Activated CD8-positive, alpha-beta T cell treated with anti-CD3 and anti-CD28 coated beads for 36 hours (primary cell): ENCODE data around the gene MINDY2. TPM values are rescaled to one million over a fixed set of nuclear protein-coding genes. Genes with fewer than 3 reads are reported as not detected.

Experiments used
- ATAC-seq: fragments of 200-7000 bp; cut with Tn5 transposase; one replicate; pipeline ENCODE4 v1.10.0; 2021; ENCODE audit warnings: mild to moderate bottlenecking, moderate library complexity
- CTCF ChIA-PET: fragments of 350-600 bp; sonication (Branson Sonifier 250); formaldehyde crosslinking; loops from one replicate; lab custom pipeline; 2021; ENCODE audit warnings: antibody characterized with exemption; lab: Charles Lee
- POLR2A ChIA-PET: fragments of 350-600 bp; sonication (Branson Sonifier 250); formaldehyde crosslinking; loops from one replicate; lab custom pipeline; 2021; ENCODE audit warnings: antibody characterized with exemption; lab: Charles Lee
- DNase-seq: peaks from one replicate; pipeline ENCODE4 v3.0.0-alpha.2; 2020
- H3K27ac Mint-ChIP-seq: one replicate; pipeline ENCODE4 v1.8.0; 2021; ENCODE audit warnings: mild to moderate bottlenecking, mixed read lengths
- H3K27me3 Mint-ChIP-seq: one replicate; pipeline ENCODE4 v1.8.0; 2021; ENCODE audit warnings: mixed read lengths
- H3K36me3 Mint-ChIP-seq: one replicate; pipeline ENCODE4 v1.8.0; 2021; ENCODE audit warnings: low read depth, mixed read lengths
- H3K4me1 Mint-ChIP-seq: one replicate; pipeline ENCODE4 v1.8.0; 2021; ENCODE audit warnings: low read depth, mixed read lengths
- H3K4me3 Mint-ChIP-seq: one replicate; pipeline ENCODE4 v1.8.0; 2021; ENCODE audit warnings: mild to moderate bottlenecking, moderate library complexity, mixed read lengths
- H3K9me3 Mint-ChIP-seq: one replicate; pipeline ENCODE4 v1.8.0; 2021; ENCODE audit warnings: mixed read lengths
- intact Hi-C: fragments of 100-400 bp; cut with micrococcal nuclease; formaldehyde crosslinking; loops from one replicate; pipeline ENCODE4 v1.10.0; 2022
- total RNA-seq, 2 experiments: library from RNA; stranded (reverse); gene quantifications; one replicate each; pipeline ENCODE4 v1.2.3, GENCODE V29; 2021
- TF ChIP-seq, protein P1 (sequence below): fragments of 200-600 bp; IDR thresholded peaks from one replicate; pipeline ENCODE4 v1.8.0; 2022; ENCODE audit warnings: antibody characterized with exemption, mild to moderate bottlenecking

The MINDY2 gene
- total RNA-seq, 2 experiments from 2014 or later, result 9.0 to 10.3 TPM

DNA sequence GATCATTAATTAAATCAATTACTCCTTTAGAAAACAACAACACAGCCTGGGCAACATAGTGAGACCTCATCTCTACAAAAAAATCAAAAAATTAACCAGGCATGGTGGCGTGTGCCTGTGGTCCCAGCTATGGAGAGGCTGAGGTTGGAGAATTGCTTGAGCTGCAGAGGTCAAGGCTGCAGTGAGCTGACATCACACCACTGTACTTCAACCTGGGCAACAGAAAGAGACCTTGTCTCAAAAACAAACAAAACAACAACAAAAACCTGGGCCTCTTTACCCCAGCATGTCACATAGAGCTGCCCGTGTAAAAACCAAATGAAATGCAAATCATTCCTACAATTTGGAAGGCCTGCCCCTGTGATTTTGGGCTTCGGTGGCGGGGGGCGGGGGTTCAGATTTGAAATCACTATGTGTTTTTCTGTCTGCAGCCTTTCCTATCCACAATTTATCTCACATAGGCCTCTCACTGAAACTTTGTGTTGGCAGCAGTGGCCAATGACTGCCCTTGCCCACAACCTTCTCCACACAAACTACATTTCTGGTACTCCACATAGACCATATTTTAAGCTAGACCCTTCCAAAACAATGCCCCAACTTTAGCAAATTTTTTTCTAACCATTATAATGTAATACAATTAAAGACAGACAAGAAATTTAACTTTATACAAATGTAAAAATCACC lies 28.1 kb upstream of the MINDY2 start:
- Mint-ChIP-seq H3K36me3 (peaks cover 19% of the 10 kb centered on the region), H3K27me3 (no peaks in the 10 kb centered on the region), H3K27ac (peak overlapping the region; percentile 42), H3K9me3 (no peaks in the 10 kb centered on the region), H3K4me3 (no peak overlapping the region), H3K4me1 (peaks cover 75% of the 10 kb centered on the region)
- TF ChIP-seq, protein P1, sequence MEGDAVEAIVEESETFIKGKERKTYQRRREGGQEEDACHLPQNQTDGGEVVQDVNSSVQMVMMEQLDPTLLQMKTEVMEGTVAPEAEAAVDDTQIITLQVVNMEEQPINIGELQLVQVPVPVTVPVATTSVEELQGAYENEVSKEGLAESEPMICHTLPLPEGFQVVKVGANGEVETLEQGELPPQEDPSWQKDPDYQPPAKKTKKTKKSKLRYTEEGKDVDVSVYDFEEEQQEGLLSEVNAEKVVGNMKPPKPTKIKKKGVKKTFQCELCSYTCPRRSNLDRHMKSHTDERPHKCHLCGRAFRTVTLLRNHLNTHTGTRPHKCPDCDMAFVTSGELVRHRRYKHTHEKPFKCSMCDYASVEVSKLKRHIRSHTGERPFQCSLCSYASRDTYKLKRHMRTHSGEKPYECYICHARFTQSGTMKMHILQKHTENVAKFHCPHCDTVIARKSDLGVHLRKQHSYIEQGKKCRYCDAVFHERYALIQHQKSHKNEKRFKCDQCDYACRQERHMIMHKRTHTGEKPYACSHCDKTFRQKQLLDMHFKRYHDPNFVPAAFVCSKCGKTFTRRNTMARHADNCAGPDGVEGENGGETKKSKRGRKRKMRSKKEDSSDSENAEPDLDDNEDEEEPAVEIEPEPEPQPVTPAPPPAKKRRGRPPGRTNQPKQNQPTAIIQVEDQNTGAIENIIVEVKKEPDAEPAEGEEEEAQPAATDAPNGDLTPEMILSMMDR, result no peak
- intact Hi-C loops, result no loop called here
- DNase-seq, result no peak
- ChIA-PET CTCF (no interaction called here), POLR2A (interaction anchor here (0.6 kb wide), 1 partner anchor 47 kb away, joined by 3 read pairs; no protein-coding TSS in a partner anchor)
- no peak for ATAC-seq

DNA sequence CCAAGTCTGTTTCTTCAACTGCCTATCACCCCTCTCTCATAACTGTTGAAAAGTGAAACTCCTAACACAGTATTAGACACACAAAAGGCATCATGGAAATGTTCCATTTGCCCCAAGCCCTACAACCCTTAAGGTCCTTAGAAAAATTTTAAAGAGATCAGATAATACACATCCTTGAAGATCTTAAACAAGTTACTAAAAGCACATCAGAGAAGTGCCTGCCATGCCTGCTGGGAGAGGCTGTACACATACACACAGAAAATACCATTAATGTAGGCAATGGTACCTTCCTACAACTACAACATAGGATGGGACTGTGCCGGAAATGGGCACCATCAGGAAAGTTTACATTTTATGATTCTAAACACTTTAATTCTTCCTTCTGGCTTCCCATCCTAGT lies 24.9 kb upstream of the MINDY2 start:
- ChIA-PET CTCF (interaction anchor here (0.6 to 1.7 kb wide), 3 partner anchors 11 to 27 kb away, joined by 3 to 5 read pairs (median 3); partner anchors contain the start of gene MINDY2), POLR2A (no interaction called here)
- Mint-ChIP-seq H3K4me1 (peaks cover 67% of the 10 kb centered on the region), H3K27me3 (no peaks in the 10 kb centered on the region), H3K36me3 (peaks cover 23% of the 10 kb centered on the region), H3K27ac (peak overlapping the region; percentile 19), H3K9me3 (no peaks in the 10 kb centered on the region), H3K4me3 (peak overlapping the region; percentile 23)
- intact Hi-C loops, result no loop called here
- DNase-seq, result no peak
- TF ChIP-seq, protein P1, result no peak
- ATAC-seq, result no peak

DNA sequence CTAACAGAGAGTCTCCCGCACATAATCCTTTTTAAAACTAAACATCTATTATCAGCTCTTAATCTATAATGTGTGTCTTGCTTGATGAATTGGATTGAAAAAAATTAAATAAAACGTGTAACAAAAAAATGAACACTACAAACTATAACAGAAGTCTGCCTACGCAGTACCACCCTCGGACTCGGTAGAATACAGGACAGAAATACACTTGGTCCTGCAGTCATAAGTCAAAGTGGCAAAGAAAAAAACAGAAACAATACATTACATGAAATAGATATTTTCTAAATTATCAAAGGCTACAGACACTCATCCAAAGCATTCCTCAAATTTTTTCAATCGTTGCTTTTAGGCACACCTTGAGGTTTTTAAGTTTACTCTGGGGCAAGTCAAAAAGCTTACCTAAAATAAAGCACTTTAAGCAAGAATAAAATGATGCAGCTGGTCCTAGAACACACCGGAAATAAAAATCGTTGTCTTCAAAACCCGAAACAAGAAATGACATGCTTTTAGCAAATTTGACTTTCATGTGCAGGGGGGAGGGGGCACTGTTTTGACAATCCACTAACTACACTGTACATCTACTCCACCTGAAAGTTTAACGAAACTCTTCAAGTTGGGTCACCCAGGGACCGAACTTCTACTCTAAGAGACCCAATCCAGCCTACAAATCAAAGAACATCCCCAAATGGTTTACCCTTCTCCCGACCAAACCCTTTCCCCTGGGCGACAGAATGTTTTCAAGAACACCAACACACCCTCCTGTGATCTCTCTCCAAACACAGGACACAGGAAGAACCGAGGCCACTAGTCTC lies 22.9 kb upstream of the MINDY2 start:
- Mint-ChIP-seq H3K27ac (peak overlapping the region; percentile 92), H3K9me3 (no peaks in the 10 kb centered on the region), H3K4me1 (peaks cover 49% of the 10 kb centered on the region), H3K36me3 (peaks cover 21% of the 10 kb centered on the region), H3K27me3 (no peaks in the 10 kb centered on the region), H3K4me3 (peak overlapping the region; percentile 85)
- peak; percentile 71 for DNase-seq
- no peak for ATAC-seq
- TF ChIP-seq, protein P1, result no peak
- POLR2A ChIA-PET, result interaction anchor here (1.3 kb wide), 1 partner anchor 24 kb away, joined by 6 read pairs; no protein-coding TSS in a partner anchor
- intact Hi-C loops, result no loop called here
- CTCF ChIA-PET, result interaction anchor here (1.0 to 2.3 kb wide), 3 partner anchors 10 to 520 kb away, joined by 3 to 6 read pairs (median 5); no protein-coding TSS in a partner anchor

DNA sequence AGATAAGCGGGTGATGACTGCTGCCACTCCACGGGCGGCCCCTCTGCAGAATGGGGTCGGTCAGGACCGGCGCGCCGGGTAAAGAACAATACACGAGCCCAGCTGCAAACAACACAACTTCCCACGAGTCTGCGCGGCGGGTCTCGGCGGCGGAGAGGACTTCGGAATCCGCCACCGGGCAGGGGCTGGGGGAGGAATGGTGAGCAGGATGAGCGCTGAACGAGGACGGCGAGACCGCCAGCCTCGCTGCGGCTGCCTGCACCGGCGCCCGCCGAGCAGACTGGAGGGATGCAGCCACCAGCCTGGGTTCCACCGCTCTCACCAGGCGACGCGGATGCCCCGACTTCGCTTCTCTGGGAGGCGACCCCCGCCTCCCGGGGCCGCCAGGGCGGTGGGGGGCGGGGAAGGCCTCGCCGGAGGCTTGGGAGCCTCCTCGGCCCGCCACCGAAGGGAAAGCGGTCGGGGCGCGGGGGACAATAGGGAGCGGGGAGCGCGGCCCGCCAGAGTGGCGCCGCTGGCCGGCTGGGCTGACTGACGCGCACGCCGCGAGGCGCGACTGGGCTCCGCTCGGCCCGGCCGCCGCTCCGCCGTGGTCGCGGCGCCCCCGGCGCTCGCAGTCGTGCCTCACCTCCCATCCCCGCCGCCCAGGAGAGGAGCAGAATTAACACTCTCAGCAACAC lies 22.1 kb upstream of the MINDY2 start:
- ChIA-PET CTCF (interaction anchor here (1.0 to 2.4 kb wide), 3 partner anchors 17 to 521 kb away, joined by 3 to 21 read pairs (median 5); partner anchors contain the start of gene MINDY2), POLR2A (interaction anchor here (1.3 kb wide), 2 partner anchors 22 to 24 kb away, joined by 6 read pairs; partner anchors contain the start of gene MINDY2)
- DNase-seq (peak; percentile 57), ATAC-seq (peak; percentile 19)
- Mint-ChIP-seq H3K4me1 (peaks cover 44% of the 10 kb centered on the region), H3K9me3 (no peaks in the 10 kb centered on the region), H3K27ac (peak overlapping the region; percentile 96), H3K36me3 (peaks cover 18% of the 10 kb centered on the region), H3K27me3 (no peaks in the 10 kb centered on the region), H3K4me3 (peak overlapping the region; percentile 91)
- TF ChIP-seq, protein P1, result no peak
- intact Hi-C loops, result no loop called here
